Hematopoietic multipotent progenitor cell treated with erythropoietin and hydrocortisone succinate and interleukin-3 and kit ligand, for 8 days (in vitro differentiated cells): ENCODE data around the gene SATB2.

Source experiments
- DNase-seq: peaks from one replicate; pipeline ENCODE4 v3.0.0-alpha.2; 2015

The SATB2 gene

GRCh38 chr2:199223791-199224190 lies 233.9 kb downstream of the SATB2 start:
- no peak for DNase-seq

- no peak for DNase-seq
Observed at GRCh38 chr2:199220920-199221319, 236.8 kb downstream of the SATB2 start.

- DNase-seq, result no peak
Observed at GRCh38 chr2:199219551-199219950, 238.2 kb downstream of the SATB2 start.
